ENCODE data around the gene MAPRE2.

The MAPRE2 gene

DNA sequence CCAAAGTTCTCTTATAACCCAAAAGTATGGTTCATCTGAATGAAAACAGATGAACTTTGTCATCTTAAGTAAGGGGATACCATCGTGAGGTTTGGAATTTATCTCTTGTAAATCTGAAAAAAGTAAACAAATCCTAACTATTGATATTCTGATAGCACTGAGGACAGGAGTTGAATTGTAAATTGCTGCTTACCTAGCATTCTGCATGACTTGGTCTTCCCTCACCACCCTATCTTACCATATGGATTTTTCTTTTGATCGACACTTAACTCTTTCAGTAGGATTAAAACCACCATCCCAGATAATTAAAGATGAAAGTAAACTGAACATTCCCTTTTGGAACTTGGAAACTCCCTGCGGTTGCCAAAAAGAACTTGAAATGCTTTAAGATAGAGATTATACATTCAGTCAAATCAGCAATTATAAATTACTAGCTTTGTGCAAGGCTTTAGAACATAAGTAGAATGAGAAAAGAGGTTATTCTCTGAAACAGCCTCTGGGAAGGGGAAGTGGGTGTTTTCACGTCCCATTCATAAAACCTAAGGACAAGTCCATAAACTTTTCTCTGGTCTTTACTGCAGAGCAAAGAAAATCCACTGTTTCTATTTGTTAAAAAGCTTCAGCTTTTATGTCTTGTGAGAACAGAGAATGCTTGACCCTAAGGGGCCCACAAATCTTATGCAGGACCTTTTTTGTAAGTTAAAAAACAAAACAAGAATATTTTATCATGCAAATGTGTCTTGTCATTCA, 149.9 kb downstream of the MAPRE2 start:
- H3K9me3 ChIP-seq (ENCODE audit: severe bottlenecking): no peaks in the 10 kb centered on the region
- no peaks in the 10 kb centered on the region for H3K36me3 ChIP-seq
- TF ChIP-seq, protein P1, sequence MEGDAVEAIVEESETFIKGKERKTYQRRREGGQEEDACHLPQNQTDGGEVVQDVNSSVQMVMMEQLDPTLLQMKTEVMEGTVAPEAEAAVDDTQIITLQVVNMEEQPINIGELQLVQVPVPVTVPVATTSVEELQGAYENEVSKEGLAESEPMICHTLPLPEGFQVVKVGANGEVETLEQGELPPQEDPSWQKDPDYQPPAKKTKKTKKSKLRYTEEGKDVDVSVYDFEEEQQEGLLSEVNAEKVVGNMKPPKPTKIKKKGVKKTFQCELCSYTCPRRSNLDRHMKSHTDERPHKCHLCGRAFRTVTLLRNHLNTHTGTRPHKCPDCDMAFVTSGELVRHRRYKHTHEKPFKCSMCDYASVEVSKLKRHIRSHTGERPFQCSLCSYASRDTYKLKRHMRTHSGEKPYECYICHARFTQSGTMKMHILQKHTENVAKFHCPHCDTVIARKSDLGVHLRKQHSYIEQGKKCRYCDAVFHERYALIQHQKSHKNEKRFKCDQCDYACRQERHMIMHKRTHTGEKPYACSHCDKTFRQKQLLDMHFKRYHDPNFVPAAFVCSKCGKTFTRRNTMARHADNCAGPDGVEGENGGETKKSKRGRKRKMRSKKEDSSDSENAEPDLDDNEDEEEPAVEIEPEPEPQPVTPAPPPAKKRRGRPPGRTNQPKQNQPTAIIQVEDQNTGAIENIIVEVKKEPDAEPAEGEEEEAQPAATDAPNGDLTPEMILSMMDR (IDR thresholded peaks at IDR 0.05; ENCODE audit: low read depth, low read length): no peak
- H3K27ac ChIP-seq: no peak overlapping the region
- no peak overlapping the region for H3K4me3 ChIP-seq (ENCODE audit: low read depth, low read length)
- no peak for DNase-seq
- H3K27me3 ChIP-seq (ENCODE audit: insufficient read depth, low read depth, severe bottlenecking): no peaks in the 10 kb centered on the region

DNA sequence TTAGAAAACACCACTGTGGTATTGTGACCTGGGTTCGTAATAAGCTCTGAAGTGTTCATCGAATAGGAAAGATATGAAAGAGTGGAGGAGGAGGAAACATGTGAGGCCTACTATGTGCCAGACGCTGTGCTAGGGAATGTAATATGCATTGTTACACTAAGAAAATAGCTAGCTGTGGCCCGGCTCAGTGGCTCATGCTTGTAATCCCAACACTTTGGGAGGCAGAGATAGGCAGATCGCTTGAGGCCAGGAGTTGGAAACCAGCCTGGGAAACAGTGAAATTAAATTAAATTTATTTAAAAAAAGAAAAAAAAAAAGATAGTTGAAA, 150.4 kb downstream of the MAPRE2 start:
- Histone ChIP-seq H3K36me3 (no peaks in the 10 kb centered on the region), H3K4me3 (ENCODE audit: low read depth, low read length) (no peak overlapping the region), H3K9me3 (ENCODE audit: severe bottlenecking) (no peaks in the 10 kb centered on the region), H3K27me3 (ENCODE audit: insufficient read depth, low read depth, severe bottlenecking) (no peaks in the 10 kb centered on the region), H3K27ac (no peak overlapping the region)
- no peak for DNase-seq
- TF ChIP-seq, protein P1 (IDR thresholded peaks at IDR 0.05; ENCODE audit: low read depth, low read length): no peak

DNA sequence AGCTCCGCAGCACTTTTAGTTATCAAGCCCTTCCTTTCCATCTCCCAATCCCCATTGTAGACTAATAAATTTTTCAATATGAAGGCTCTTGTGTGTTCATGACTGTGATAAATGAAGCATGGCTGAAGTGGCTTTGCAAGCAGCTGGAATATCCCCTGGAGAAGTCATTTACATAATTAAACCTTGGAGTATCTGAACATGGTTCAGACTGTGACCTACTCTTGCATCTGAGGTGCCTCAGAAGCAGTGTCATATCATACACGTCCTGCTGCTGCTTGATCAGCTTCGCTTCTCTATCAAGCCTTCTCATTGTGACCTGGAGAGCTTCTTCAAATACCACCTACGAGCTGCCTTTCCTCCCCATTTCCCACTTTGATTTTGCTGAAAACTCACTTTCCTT, 151.2 kb downstream of the MAPRE2 start:
- Histone ChIP-seq H3K36me3 (no peaks in the 10 kb centered on the region), H3K9me3 (ENCODE audit: severe bottlenecking) (no peaks in the 10 kb centered on the region), H3K4me3 (ENCODE audit: low read depth, low read length) (no peak overlapping the region), H3K27me3 (ENCODE audit: insufficient read depth, low read depth, severe bottlenecking) (no peaks in the 10 kb centered on the region), H3K27ac (no peak overlapping the region)
- TF ChIP-seq, protein P1 (IDR thresholded peaks at IDR 0.05; ENCODE audit: low read depth, low read length): no peak
- DNase-seq: no peak
